ENCODE measurements around the gene IL1RL1.

The IL1RL1 gene

GRCh38 chr2:102337481-102338386 lies 26.4 kb downstream of the IL1RL1 start:
- peak; percentile 29 for DNase-seq

- no peak for DNase-seq
These were observed 29.4 kb downstream of the IL1RL1 start for GRCh38 chr2:102340778-102341177.

GRCh38 chr2:102342888-102343287 lies 31.5 kb downstream of the IL1RL1 start:
- DNase-seq, result no peak

- no peak for DNase-seq
These were observed 33.0 kb downstream of the IL1RL1 start for GRCh38 chr2:102344397-102344796.

GRCh38 chr2:102345329-102345920 lies 34.1 kb downstream of the IL1RL1 start:
- no peak for DNase-seq

GRCh38 chr2:102346381-102347130 lies 35.2 kb downstream of the IL1RL1 start:
- DNase-seq, result no peak

- no peak for DNase-seq
These were observed 38.9 kb downstream of the IL1RL1 start for GRCh38 chr2:102350137-102350793.

GRCh38 chr2:102355526-102356380 lies 44.4 kb downstream of the IL1RL1 start, which contains the start of gene IL18R1:
Gene IL18R1, plus strand, starts transcription at chr2:102355796. Its CDS starts 6,865 bp downstream, at chr2:102362661.
- DNase-seq, result peak; percentile 70

- no peak for DNase-seq
These were observed 45.0 kb downstream of the IL1RL1 start for GRCh38 chr2:102356381-102356712.

GRCh38 chr2:102356741-102357140 lies 45.4 kb downstream of the IL1RL1 start:
- DNase-seq, result no peak

GRCh38 chr2:102357937-102358336 lies 46.6 kb downstream of the IL1RL1 start:
- DNase-seq, result no peak

GRCh38 chr2:102358496-102358895 lies 47.1 kb downstream of the IL1RL1 start:
- no peak for DNase-seq

- no peak for DNase-seq
These were observed 48.2 kb downstream of the IL1RL1 start for GRCh38 chr2:102359527-102359926.

- no peak for DNase-seq
These were observed 50.4 kb downstream of the IL1RL1 start for GRCh38 chr2:102361632-102362241.

- no peak for DNase-seq
These were observed 54.4 kb downstream of the IL1RL1 start for GRCh38 chr2:102365763-102366162.

- DNase-seq, result no peak
These were observed 55.2 kb downstream of the IL1RL1 start for GRCh38 chr2:102366406-102367112.

- no peak for DNase-seq
These were observed 56.1 kb downstream of the IL1RL1 start for GRCh38 chr2:102367331-102367971.

GRCh38 chr2:102368461-102369109 lies 57.2 kb downstream of the IL1RL1 start:
- DNase-seq, result no peak

GRCh38 chr2:102369866-102370265 lies 58.5 kb downstream of the IL1RL1 start:
- DNase-seq, result no peak

- DNase-seq, result no peak
These were observed 64.8 kb downstream of the IL1RL1 start for GRCh38 chr2:102376052-102376591.
